K562 (cell line): ENCODE data around the gene BCAN. TPM values are rescaled to one million over a fixed set of nuclear protein-coding genes. Genes with fewer than 3 reads are reported as not detected.

Experiments used
- CCNT2 ChIP-seq: IDR thresholded peaks from 2 replicates; pipeline ENCODE4 v1.6.1; 2011; ENCODE audit warnings: borderline replicate concordance, low read depth, mild to moderate bottlenecking, moderate library complexity, mixed read lengths, low read length; ENCODE audit not compliant: insufficient read length; ENCODE audit errors: extremely low read depth
- CREM ChIP-seq: IDR thresholded peaks from 2 replicates; pipeline ENCODE4 v1.6.1; 2014; ENCODE audit warnings: antibody characterized with exemption, low read depth
- FOXA1 ChIP-seq: fragments of 450-650 bp; IDR thresholded peaks from 2 replicates; pipeline ENCODE4 v1.6.1; 2016; ENCODE audit warnings: mild to moderate bottlenecking, borderline replicate concordance
- KLF16 ChIP-seq: IDR thresholded peaks from 2 replicates; pipeline ENCODE4 v1.6.1; 2016; ENCODE audit warnings: antibody characterized with exemption
- KLF6 ChIP-seq: fragments of 250-450 bp; sonication (Bioruptor Pico); IDR thresholded peaks from 2 replicates; pipeline ENCODE4 v1.4.0; 2020; ENCODE audit warnings: mild to moderate bottlenecking, moderate library complexity, borderline replicate concordance
- MAZ ChIP-seq, 2 experiments: fragments of 450-650 bp in 1 of 2; sonication (generic) in 1 of 2; formaldehyde crosslinking; IDR thresholded peaks in 1 of 2; conservative IDR thresholded peaks in 1 of 2; 2 replicates each; pipeline versions ENCODE4 v1.4.0 to v1.5.0; 2020; ENCODE audit warnings: mild to moderate bottlenecking in 1 of 2, missing genetic modification reagents in 1 of 2
- MYBL2 ChIP-seq, 2 experiments: fragments of 450-650 bp in 1 of 2; sonication (generic) in 1 of 2; formaldehyde crosslinking in 1 of 2; IDR thresholded peaks; 2 replicates each; pipeline versions ENCODE4 v1.6.1 to v1.8.1; 2017 to 2022; ENCODE audit warnings: borderline replicate concordance in 1 of 2, inconsistent platforms in 1 of 2, low read depth in 1 of 2, mild to moderate bottlenecking in 1 of 2, missing genetic modification reagents in 1 of 2, moderate library complexity in 1 of 2
- MYC ChIP-seq, 2 experiments: fragments of 250-450 bp in 1 of 2; sonication (Bioruptor Pico) in 1 of 2; IDR thresholded peaks; 2 replicates each; pipeline versions ENCODE4 v1.5.1 to v1.6.1; 2012 to 2021; ENCODE audit warnings: low read depth in 2 of 2, borderline replicate concordance in 1 of 2, improper control_type of control experiment in 1 of 2, low read length in 1 of 2, mild to moderate bottlenecking in 1 of 2, moderate library complexity in 1 of 2
- NFIC ChIP-seq: fragments of 450-650 bp; IDR thresholded peaks from 2 replicates; pipeline ENCODE4 v1.6.1; 2017; ENCODE audit warnings: mild to moderate bottlenecking, inconsistent platforms
- TAF15 ChIP-seq: fragments of 200-400 bp; formaldehyde crosslinking; IDR thresholded peaks from 2 replicates; pipeline ENCODE4 v1.6.1; 2017; ENCODE audit warnings: mild to moderate bottlenecking, low read depth, low read length, moderate library complexity
- TFAM ChIP-seq: fragments of 250-450 bp; sonication (Bioruptor Pico); conservative IDR thresholded peaks from 2 replicates; pipeline ENCODE4 v1.5.0; 2021; ENCODE audit warnings: mild to moderate bottlenecking, moderate library complexity
- ZNF282 ChIP-seq: sonication (generic); formaldehyde crosslinking; IDR thresholded peaks from 2 replicates; pipeline ENCODE4 v1.8.1; 2023; ENCODE audit warnings: missing genetic modification reagents
- ZNF79 ChIP-seq: fragments of 250-450 bp; sonication (Bioruptor Pico); IDR thresholded peaks from 2 replicates; pipeline ENCODE4 v1.4.0; 2020; ENCODE audit warnings: low read depth, mild to moderate bottlenecking, moderate library complexity
- polyA plus RNA-seq, 8 experiments: library from polyadenylated mRNA; depleted of rRNA in 4 of 8; stranded (reverse) in 5 of 8; unstranded in 3 of 8; fragments of >200 nt; fragmentation: Nextera tagmentation in 2 of 8; fragmentation: Illumina TruSeq in 1 of 8; extraction: Ambion mirVana in 2 of 8; extraction: Trizol in 1 of 8; gene quantifications; 2 replicates each; pipeline versions ENCODE4 v1.2.1 to v1.2.3, GENCODE V29; 2011 to 2014; ENCODE audit warnings: inconsistent platforms in 1 of 8, missing spikeins in 1 of 8
- total RNA-seq, 7 experiments: library from RNA; depleted of rRNA in 6 of 7; stranded (reverse); fragments of >200 nt in 6 of 7; fragmentation: Illumina TruSeq in 2 of 7; extraction: Trizol in 2 of 7; gene quantifications; 2 replicates each; pipeline versions ENCODE4 v1.2.1 to v1.2.3, GENCODE V29; 2011 to 2021; ENCODE audit warnings: low replicate concordance in 1 of 7
- TF ChIP-seq, protein P1 (sequence below): fragments of 250-450 bp; sonication (Bioruptor Pico); IDR thresholded peaks from 2 replicates; pipeline ENCODE4 v1.5.0; 2021; ENCODE audit warnings: mild to moderate bottlenecking, moderate library complexity
- TF ChIP-seq, protein P2 (sequence below): sonication (generic); formaldehyde crosslinking; IDR thresholded peaks from 2 replicates; pipeline ENCODE4 v1.8.0; 2022; ENCODE audit warnings: mild to moderate bottlenecking, missing genetic modification reagents
- TF ChIP-seq, protein P3 (sequence below): fragments of 450-650 bp; IDR thresholded peaks from 2 replicates; pipeline ENCODE4 v1.6.1; 2017; ENCODE audit warnings: antibody characterized with exemption
- TF ChIP-seq, protein P4 (sequence below): fragments of 250-450 bp; sonication (Bioruptor Pico); IDR thresholded peaks from 2 replicates; pipeline ENCODE4 v1.4.0; 2020; ENCODE audit warnings: borderline replicate concordance

Gene BCAN
- total and polyA plus RNA-seq, 9 of the 15 experiments (the other 6 are each of a cell fraction or from before 2014, with no cell fraction given): 0.04 to 0.33 (median 0.14) TPM; not detected in 5

DNA sequence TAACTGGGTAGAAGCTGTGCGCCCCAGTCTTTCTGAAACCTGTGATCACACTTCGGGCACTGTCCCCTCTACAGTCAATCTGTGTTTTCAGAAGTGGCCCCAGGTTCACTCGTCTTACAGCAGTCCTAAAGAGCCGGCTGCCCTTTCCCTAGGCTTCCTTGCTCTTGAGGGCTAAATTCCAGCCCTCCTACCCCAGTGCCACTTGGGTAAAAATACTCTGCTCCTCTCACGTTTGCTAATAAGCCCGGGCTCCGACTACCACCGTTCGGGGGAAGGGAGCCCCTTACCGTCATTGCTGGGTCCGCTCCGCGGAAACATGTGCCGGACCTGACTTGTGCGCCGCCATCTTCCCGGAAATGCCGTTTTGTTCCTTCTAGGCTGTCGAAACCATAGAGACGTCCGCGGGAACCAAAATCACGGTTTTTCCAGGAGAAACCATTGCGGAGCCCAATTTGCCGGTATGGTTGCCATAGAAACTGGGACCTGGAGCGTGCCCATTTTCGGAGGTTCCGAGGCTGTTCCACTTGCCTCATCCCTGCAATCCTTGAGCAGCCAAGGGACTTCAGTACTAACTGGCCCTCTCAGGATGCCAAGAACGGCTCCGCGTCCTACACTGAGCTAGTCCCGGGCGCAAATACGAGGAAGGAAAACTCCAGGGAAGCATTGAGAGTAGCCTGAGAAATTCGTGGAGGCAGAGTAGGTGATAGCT is 40.6 kb upstream of the BCAN start, which contains the start of gene GPATCH4 (continued):
- TF ChIP-seq FOXA1 (no peak), CCNT2 (no peak), TAF15 (no peak), MYBL2 (IDR thresholded peaks at IDR 0.05; ENCODE audit: low read depth) (no peak), MYBL2 (CRISPR knock-in tag; IDR thresholded peaks at IDR 0.05; ENCODE audit: borderline replicate concordance) (no peak), MAZ (CRISPR knock-in tag; conservative IDR thresholded peaks at IDR 0.05 in 1 of 2, IDR thresholded peaks at IDR 0.05 in 1 of 2) (peak; percentile 27 to 55; a peak in 2 of 4 replicates), KLF16 (no peak), TFAM (no peak), ZNF79 (CRISPR knock-in tag) (no peak), MYC (IDR thresholded peaks at IDR 0.05; ENCODE audit: low read depth, low read length) (peak; percentile 98), MYC (CRISPR knock-in tag; IDR thresholded peaks at IDR 0.05; ENCODE audit: borderline replicate concordance, low read depth) (peak; percentile 87), NFIC (peak; percentile 10; the same call in 1 of the 2 replicates), ZNF282 (CRISPR knock-in tag) (no peak), KLF6 (CRISPR knock-in tag) (no peak), CREM (peak; percentile 68)
- TF ChIP-seq, protein P1, sequence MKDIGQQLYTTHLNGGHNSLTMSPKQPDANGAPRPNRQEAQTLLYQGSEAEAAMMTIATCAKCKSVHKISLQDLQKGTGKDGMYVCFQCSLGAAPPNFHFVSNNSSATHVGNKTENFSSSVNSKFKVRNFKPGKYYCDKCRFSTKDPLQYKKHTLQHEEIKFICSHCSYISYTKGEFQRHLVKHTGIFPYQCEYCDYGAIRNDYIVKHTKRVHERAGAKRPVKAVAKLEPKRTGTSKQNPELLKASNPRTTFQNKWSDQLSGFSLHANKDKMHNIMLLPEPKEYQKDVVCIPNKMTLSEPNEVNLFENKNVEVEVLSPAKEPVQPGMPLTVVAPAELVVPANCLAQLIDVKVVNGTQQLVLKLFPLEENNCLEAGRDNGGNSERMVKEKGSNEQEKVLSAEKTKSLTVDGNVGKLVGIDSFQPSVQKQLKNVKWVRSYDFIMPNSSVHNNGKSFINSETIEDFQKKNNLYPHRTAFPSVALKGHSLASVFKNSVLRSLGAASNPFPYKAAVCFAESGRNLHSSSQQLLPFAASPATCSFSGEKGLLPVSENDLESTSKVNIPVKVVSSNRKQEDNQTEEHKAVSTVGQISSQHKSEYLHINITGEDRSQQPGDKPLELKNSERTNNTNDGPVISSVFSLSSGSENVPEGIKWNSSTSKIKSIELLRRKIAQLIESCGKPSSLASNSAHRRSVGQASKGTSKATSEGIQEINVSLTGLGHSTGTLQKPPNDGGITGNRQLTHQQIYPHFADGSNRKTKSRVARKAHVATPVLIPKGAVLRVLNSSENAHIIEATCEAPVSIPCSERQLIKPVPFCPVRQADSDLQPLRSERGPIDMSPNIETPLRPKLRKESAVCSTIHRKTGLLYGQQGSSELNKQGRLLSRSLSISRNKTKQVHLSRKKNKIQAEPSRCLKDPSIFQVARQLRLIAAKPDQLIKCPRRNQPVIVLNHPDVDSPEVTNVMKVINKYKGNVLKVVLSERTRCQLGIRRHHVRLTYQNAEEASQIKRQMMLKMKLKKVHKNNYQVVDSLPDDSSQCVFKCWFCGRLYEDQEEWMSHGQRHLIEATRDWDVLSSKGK (CRISPR knock-in tag): no peak
- TF ChIP-seq, protein P2, sequence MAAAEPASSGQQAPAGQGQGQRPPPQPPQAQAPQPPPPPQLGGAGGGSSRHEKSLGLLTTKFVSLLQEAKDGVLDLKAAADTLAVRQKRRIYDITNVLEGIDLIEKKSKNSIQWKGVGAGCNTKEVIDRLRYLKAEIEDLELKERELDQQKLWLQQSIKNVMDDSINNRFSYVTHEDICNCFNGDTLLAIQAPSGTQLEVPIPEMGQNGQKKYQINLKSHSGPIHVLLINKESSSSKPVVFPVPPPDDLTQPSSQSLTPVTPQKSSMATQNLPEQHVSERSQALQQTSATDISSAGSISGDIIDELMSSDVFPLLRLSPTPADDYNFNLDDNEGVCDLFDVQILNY: no peak; the same call in 1 of the 2 replicates
- TF ChIP-seq, protein P3, sequence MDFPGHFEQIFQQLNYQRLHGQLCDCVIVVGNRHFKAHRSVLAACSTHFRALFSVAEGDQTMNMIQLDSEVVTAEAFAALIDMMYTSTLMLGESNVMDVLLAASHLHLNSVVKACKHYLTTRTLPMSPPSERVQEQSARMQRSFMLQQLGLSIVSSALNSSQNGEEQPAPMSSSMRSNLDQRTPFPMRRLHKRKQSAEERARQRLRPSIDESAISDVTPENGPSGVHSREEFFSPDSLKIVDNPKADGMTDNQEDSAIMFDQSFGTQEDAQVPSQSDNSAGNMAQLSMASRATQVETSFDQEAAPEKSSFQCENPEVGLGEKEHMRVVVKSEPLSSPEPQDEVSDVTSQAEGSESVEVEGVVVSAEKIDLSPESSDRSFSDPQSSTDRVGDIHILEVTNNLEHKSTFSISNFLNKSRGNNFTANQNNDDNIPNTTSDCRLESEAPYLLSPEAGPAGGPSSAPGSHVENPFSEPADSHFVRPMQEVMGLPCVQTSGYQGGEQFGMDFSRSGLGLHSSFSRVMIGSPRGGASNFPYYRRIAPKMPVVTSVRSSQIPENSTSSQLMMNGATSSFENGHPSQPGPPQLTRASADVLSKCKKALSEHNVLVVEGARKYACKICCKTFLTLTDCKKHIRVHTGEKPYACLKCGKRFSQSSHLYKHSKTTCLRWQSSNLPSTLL: no peak
- TF ChIP-seq, protein P4, sequence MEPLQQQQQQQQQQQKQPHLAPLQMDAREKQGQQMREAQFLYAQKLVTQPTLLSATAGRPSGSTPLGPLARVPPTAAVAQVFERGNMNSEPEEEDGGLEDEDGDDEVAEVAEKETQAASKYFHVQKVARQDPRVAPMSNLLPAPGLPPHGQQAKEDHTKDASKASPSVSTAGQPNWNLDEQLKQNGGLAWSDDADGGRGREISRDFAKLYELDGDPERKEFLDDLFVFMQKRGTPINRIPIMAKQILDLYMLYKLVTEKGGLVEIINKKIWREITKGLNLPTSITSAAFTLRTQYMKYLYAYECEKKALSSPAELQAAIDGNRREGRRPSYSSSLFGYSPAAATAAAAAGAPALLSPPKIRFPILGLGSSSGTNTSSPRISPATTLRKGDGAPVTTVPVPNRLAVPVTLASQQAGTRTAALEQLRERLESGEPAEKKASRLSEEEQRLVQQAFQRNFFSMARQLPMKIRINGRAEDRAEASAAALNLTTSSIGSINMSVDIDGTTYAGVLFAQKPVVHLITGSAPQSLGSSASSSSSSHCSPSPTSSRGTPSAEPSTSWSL (CRISPR knock-in tag): 0 out of 2 replicates have a peak, but pooled peaks have one; percentile 52
